MM.1S (cell line): ENCODE data around the gene FAXDC2.

Experiments used
- DNase-seq: peaks from one replicate; pipeline ENCODE4 v3.0.0-alpha.2; 2015
- H2AFZ ChIP-seq: fragments of 300-600 bp; sonication (generic); 2 replicates; pipeline ENCODE4 v1.6.0; 2016; ENCODE audit warnings: antibody characterized with exemption, low read length
- H3F3A ChIP-seq: fragments of 300-600 bp; sonication (generic); 2 replicates; pipeline ENCODE4 v1.6.1; 2016; ENCODE audit warnings: mild to moderate bottlenecking, antibody characterized with exemption, low read length, moderate library complexity, mixed read lengths; ENCODE audit not compliant: insufficient read depth
- H3K27ac ChIP-seq: fragments of 300-600 bp; sonication (generic); 2 replicates; pipeline ENCODE4 v1.5.1; 2016; ENCODE audit warnings: mild to moderate bottlenecking, low read length
- H3K27me3 ChIP-seq: fragments of 300-600 bp; sonication (generic); replicated peaks from 2 replicates; pipeline ENCODE4 v1.6.0; 2016; ENCODE audit warnings: low read length; ENCODE audit not compliant: insufficient read depth
- H3K36me3 ChIP-seq: fragments of 300-600 bp; sonication (generic); replicated peaks from 2 replicates; pipeline ENCODE4 v1.6.1; 2016; ENCODE audit warnings: mild to moderate bottlenecking, low read length, mixed read lengths; ENCODE audit not compliant: insufficient read depth
- H3K4me1 ChIP-seq: fragments of 300-600 bp; sonication (generic); 2 replicates; pipeline ENCODE4 v1.6.1; 2016; ENCODE audit warnings: low read length, mixed read lengths
- H3K4me2 ChIP-seq: fragments of 300-600 bp; sonication (generic); 2 replicates; pipeline ENCODE4 v1.6.0; 2016; ENCODE audit warnings: low read depth, low read length
- H3K4me3 ChIP-seq: fragments of 300-600 bp; sonication (generic); 2 replicates; pipeline ENCODE4 v1.5.1; 2016; ENCODE audit warnings: low read length, mixed read lengths
- H3K79me2 ChIP-seq: fragments of 300-600 bp; sonication (generic); 2 replicates; pipeline ENCODE4 v1.6.1; 2016; ENCODE audit warnings: mixed run types, low read length, mixed read lengths
- H3K9ac ChIP-seq: fragments of 300-600 bp; sonication (generic); 2 replicates; pipeline ENCODE4 v1.6.1; 2016; ENCODE audit warnings: low read length, mixed read lengths
- H3K9me2 ChIP-seq: fragments of 300-600 bp; sonication (generic); replicated peaks from 2 replicates; pipeline ENCODE4 v1.6.1; 2016; ENCODE audit warnings: mild to moderate bottlenecking, low read length, mixed read lengths; ENCODE audit not compliant: insufficient read depth
- H3K9me3 ChIP-seq: fragments of 300-600 bp; sonication (generic); replicated peaks from 2 replicates; pipeline ENCODE4 v1.6.1; 2016; ENCODE audit warnings: mild to moderate bottlenecking, low read length, mixed read lengths; ENCODE audit not compliant: insufficient read depth
- H4K20me1 ChIP-seq: fragments of 300-600 bp; sonication (generic); 2 replicates; pipeline ENCODE4 v1.6.1; 2016; ENCODE audit warnings: mild to moderate bottlenecking, low read length, moderate library complexity, mixed read lengths; ENCODE audit not compliant: insufficient read depth
- EZH2 ChIP-seq: fragments of 300-600 bp; sonication (generic); optimal IDR thresholded peaks from 2 replicates; pipeline ENCODE3; 2017; ENCODE audit warnings: low read depth, mild to moderate bottlenecking, antibody characterized with exemption, low read length, mixed read lengths
- EZH2phosphoT487 ChIP-seq: fragments of 300-600 bp; sonication (generic); IDR thresholded peaks from 2 replicates; pipeline ENCODE4 v1.6.1; 2018; ENCODE audit warnings: antibody characterized with exemption, low read length
- TF ChIP-seq, protein P1 (sequence below): fragments of 300-600 bp; sonication (generic); IDR thresholded peaks from 2 replicates; pipeline ENCODE4 v1.5.1; 2016; ENCODE audit warnings: antibody characterized with exemption, low read length, mixed read lengths

FAXDC2 gene

DNA sequence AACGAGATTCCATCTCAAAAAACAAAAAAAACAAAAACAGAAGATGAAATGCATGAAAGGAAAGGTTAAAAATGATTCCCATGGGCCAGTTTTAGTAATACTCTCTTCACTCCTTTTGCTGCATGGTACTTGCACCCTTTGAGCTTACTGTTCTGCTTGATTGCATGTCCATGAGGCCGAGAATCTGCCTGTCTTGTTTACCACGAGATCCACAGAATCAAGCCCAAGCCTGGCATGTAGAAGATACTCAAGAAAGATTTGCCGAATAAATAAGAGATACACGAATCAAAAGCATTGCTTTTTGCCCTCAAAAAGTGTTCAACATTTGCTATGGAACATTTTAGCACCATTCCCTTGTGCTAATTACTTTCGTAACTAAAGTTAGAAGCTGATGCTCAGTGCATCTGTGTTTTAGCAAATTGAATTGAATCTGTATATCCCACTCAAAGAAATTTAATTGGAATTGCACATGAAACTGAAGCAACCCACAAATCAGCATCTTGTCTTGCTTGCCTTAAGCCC is 1.1 kb downstream of the FAXDC2 start:
- no peak for DNase-seq
- Histone ChIP-seq H3K9me2 (no peaks in the 10 kb centered on the region), H3K79me2 (no peaks in the 10 kb centered on the region), H3F3A (no peaks in the 10 kb centered on the region), H2AFZ (no peak overlapping the region), H3K4me3 (no peak overlapping the region), H3K27me3 (no peaks in the 10 kb centered on the region), H3K36me3 (no peaks in the 10 kb centered on the region), H3K27ac (no peak overlapping the region), H4K20me1 (no peaks in the 10 kb centered on the region), H3K9me3 (no peaks in the 10 kb centered on the region), H3K4me2 (no peak overlapping the region), H3K9ac (no peak overlapping the region), H3K4me1 (no peaks in the 10 kb centered on the region)
- TF ChIP-seq EZH2, result no peak
- TF ChIP-seq EZH2phosphoT487, result no peak
- TF ChIP-seq, protein P1, sequence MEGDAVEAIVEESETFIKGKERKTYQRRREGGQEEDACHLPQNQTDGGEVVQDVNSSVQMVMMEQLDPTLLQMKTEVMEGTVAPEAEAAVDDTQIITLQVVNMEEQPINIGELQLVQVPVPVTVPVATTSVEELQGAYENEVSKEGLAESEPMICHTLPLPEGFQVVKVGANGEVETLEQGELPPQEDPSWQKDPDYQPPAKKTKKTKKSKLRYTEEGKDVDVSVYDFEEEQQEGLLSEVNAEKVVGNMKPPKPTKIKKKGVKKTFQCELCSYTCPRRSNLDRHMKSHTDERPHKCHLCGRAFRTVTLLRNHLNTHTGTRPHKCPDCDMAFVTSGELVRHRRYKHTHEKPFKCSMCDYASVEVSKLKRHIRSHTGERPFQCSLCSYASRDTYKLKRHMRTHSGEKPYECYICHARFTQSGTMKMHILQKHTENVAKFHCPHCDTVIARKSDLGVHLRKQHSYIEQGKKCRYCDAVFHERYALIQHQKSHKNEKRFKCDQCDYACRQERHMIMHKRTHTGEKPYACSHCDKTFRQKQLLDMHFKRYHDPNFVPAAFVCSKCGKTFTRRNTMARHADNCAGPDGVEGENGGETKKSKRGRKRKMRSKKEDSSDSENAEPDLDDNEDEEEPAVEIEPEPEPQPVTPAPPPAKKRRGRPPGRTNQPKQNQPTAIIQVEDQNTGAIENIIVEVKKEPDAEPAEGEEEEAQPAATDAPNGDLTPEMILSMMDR, result no peak

DNA sequence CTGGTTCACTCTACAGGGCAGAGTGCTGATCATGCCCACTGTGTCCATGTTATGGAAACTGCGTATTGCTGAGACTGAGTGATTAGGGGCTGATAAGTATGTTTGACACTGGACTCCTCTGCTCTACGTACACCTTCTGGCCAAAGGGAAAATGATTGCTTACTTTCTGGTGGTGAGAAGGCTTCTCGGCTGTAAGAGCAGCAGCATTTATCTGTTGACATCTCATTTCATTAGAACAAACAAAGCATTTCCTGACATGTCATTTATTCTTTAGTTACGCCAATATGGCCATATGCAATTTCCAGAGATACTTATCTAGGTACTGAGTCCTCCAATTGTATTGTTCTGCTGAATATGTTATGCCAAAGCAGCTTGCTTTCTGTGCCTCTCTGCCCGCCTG is 5.6 kb downstream of the FAXDC2 start:
- no peak for DNase-seq
- H3F3A ChIP-seq, result no peaks in the 10 kb centered on the region
- no peak overlapping the region for H2AFZ ChIP-seq
- no peak overlapping the region for H3K4me3 ChIP-seq
- H3K27ac ChIP-seq, result no peak overlapping the region
- H3K27me3 ChIP-seq, result no peaks in the 10 kb centered on the region
- no peak overlapping the region for H3K4me2 ChIP-seq
- no peaks in the 10 kb centered on the region for H4K20me1 ChIP-seq
- TF ChIP-seq EZH2phosphoT487 (no peak), EZH2 (no peak)
- TF ChIP-seq, protein P1, result no peak
- H3K79me2 ChIP-seq, result no peaks in the 10 kb centered on the region
- no peak overlapping the region for H3K9ac ChIP-seq
- H3K9me3 ChIP-seq, result no peaks in the 10 kb centered on the region
- no peaks in the 10 kb centered on the region for H3K4me1 ChIP-seq
- H3K9me2 ChIP-seq, result no peaks in the 10 kb centered on the region
- H3K36me3 ChIP-seq, result no peaks in the 10 kb centered on the region

GRCh38 chr5:154842689-154843530 is 7.5 kb downstream of the FAXDC2 start:
- Histone ChIP-seq H3K9me3 (no peaks in the 10 kb centered on the region), H4K20me1 (no peaks in the 10 kb centered on the region), H3K4me2 (no peak overlapping the region), H3F3A (no peaks in the 10 kb centered on the region), H3K9me2 (no peaks in the 10 kb centered on the region), H3K79me2 (no peaks in the 10 kb centered on the region), H3K27me3 (no peaks in the 10 kb centered on the region), H3K4me1 (no peaks in the 10 kb centered on the region), H3K36me3 (no peaks in the 10 kb centered on the region), H3K27ac (no peak overlapping the region), H3K9ac (no peak overlapping the region), H3K4me3 (no peak overlapping the region), H2AFZ (no peak overlapping the region)
- no peak for TF ChIP-seq EZH2
- TF ChIP-seq EZH2phosphoT487, result no peak
- TF ChIP-seq, protein P1, result no peak
- no peak for DNase-seq
